ENCODE data around the gene C1orf210.

GRCh38 chr1:43267818-43268425 is 17.5 kb downstream of the C1orf210 start:
- no peak for TF ChIP-seq CTCF (conservative IDR thresholded peaks at IDR 0.05 in 1 of 2, IDR thresholded peaks at IDR 0.05 in 1 of 2; ENCODE audit: extremely low read depth in 1 of 2, insufficient read depth in 1 of 2, low read depth in 1 of 2, low read length in 2 of 2)
- TF ChIP-seq EZH2 (IDR thresholded peaks at IDR 0.05; ENCODE audit: borderline replicate concordance, low read length) = no peak
